Endometrium (tissue), 2 donors: Measurements from ENCODE around the gene RIMS1.

ENCODE experiments used
- FAIRE-seq: peaks from 2 replicates; lab custom pipeline; 2012; peaks lifted over from hg19 to GRCh38; lab: Jason Lieb, UNC
- donor health status: control.
- donor health status: control.

Gene RIMS1

DNA sequence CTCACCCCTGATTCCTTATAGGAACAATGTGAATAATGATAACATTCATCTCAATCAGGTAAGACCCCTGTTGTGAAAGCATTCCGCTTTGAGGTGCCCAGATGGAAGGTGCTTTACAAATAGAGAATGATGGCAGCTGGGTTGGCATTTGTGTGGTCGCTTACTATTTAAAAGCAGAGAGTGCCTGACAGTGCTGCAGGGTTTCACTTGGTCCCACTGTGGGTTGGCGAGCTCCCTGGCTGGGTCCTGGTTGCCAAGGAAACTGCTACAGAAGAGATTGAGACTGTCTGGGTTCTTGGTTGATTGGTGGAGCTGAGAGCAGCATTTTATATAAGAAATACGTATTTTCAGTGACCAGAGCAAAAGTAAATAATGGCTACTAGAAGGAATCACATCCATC, 528.3 kb downstream of the RIMS1 start:
- no peak for FAIRE-seq

DNA sequence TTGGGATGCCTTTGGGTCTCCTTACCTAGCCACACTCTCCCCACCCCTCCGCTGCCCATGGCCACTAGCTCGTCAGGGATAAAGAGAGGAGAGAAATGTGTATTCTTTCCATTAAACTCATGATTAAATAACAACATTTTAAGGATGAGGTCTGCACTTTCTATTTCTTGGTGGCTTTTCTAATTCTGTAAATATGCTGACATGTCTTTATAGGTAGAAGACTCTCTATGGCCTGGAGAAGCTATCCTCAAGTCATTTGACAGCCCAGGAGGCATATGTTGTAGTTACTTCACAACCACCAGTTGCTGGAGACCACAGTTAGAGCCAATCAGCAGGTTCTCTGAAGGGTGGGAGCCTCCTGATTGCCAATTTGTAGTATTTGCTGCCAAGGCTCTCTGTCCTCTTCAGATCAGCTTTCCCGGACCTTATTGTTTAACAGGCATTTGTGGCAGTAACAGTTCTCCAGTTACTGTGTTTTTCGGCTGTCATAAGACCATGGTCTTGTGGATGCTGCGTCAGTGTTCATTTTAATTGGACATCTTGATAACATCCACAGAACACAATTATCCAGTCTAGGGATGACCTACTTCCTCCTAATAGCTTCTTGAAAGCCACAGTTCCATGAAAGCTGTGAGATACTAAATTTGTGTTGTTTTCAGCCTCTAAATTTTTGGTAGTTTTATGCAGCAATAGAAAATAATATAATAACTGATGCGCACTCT, 530.6 kb downstream of the RIMS1 start:
- FAIRE-seq, result no peak

DNA sequence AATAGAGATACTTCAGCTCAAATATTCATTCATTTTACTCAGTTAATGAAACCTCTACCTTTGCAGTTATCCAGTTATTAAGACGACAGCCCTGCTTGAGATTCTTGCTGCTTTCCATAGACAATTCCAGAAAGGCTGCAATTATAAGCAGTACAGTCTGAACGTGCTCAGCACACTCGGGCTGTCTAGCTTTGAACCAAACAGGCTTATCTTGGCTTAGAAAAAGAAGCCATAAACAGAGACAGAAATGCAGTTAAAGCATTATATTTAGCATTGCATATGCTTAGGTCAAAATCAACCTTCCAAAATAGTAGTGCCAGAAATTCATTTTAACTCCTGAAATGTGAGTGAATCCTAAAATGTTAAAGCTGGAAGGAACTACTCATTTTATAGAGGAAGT, 531.4 kb downstream of the RIMS1 start:
- FAIRE-seq, result no peak

DNA sequence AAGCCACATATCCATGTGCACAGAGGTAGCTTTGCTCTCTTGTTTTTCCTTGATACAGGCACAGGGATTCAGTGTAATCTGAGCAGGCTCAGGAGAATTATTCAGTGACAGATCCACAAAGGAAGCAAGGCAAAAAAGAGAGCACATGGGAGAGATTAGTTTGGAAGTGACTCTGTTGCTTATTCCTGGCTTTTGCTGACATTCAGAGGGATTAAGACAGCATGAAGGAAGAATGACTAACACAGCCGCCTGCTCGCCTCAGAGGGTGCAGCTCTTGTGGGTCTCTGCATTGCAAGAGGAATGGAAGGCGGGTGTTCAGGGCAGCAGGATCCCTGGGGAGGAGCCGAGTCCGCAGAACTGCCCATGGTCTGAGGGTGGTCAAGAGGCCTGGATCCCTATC, 532.1 kb downstream of the RIMS1 start:
- FAIRE-seq, result no peak

DNA sequence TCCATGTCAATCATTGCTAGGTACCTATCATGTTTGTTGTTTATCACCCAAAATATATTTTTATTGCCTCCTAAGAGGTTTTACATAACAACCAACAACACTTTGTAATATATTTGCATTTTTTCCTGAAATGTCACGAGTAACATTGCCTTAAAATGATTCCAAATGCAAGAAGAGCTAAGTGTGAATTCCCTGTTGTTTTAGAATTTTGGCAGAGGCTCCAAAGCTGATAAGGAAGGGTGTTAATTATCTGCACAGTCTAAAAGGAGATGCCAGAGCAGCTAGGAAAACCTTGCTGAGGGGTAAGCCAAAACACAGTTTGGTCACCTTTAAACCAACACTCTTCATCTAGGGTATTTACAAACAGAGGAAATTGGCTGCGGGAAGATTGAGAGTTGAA, 533.6 kb downstream of the RIMS1 start:
- no peak for FAIRE-seq

DNA sequence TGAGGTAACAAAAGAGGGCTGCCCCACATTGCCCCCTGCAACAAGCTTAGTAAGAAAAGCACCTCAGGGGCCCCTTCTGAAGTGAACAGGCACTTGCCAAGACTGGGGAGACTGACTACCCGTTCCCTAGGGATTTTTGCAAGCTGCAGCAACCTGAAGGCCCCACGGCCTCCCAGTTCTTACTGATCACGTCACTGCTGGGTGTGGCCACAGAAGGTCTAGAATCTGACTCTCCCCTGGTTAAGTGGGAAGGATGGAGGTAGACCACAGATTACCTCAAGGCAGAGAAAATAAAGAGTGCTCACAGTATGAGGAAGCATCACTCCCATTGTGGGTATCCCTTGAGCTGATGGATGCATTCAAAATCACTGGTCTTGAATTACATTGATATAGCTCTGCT, 534.1 kb downstream of the RIMS1 start:
- FAIRE-seq, result no peak

DNA sequence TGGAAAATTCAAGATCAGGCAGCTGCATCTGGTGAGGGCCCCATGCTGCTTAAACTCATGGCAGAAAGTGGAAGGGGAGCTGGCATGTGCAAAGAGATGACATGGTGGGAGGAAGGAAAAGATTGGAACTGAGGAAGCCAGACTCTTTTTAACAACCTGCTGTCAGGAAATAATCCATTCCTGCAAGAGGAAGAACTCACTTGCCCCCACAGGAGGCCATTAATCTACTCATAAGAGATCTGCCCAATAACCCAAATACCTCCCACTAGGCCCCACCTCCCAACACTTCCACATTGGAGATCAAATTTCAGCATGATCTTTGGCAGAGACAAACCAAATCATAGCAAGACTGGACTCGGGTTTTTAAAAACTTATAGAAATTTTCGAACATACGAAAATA, 535.0 kb downstream of the RIMS1 start:
- FAIRE-seq, result no peak

DNA sequence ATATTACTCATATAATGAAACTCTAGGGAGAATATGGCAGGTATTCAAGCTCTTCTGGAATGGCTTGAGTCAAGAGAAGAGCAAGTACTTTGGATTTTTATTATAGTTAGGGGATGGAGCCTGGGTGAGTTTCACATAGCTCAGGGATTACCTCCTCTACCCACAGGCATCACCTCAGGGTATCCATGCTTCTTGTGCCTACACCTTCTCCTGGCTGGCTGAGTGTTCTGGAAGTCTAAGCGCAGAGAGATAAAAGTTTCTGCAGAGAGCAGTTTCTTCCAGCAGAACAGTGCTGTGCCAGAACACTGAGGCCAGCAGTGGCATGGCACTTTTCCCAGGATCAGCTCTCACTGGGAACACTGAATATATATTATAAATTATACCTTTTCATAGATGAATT, 535.8 kb downstream of the RIMS1 start:
- no peak for FAIRE-seq

DNA sequence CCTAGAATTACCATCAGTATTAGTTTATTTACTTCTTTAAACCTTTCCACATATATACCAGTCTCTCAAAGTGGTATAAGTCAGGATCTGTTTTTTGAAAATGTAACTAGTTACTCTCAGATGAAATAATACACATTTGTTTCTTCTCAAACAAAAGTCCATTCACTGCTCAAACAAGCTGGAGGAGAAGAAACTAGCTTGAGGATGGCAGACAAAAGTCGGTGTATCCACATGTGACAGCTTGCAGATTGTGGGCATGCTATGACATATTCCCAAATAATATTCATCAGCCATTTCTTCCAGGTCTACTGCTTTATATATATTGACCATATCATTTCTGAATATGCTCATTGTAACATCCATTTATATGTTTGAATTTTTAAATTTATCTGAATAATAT, 538.1 kb downstream of the RIMS1 start:
- no peak for FAIRE-seq

DNA sequence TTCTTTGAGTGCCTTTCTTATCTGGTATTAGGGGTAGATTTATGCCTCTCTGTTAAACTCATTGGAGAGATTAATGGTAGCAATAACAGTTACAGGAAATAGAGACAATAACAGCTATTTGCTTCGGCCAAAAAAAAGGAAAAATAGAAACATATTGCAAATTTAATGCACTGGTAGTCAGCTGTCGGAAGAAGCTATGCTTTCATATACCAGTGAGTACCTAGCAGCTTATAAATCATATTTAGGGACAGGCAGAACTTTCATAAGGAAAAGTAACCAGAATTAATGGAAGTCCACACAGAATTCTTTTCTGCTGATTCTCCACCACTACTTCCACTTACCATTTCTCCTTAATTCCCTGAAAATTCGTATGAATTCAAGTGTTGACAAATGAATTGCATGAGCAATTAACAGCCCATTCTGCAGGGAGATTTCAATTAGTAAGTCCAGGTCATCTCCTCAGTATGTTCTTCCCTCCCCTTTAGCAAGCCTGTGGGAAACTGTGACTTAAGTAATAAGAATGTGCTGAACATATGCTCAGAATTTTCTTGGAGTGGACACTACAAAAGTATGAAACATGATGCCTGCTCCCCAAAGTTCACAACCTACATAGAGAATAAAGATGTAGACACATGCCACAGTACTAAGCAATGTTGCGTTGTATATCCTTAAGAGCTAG, 538.8 kb downstream of the RIMS1 start:
- FAIRE-seq, result no peak

DNA sequence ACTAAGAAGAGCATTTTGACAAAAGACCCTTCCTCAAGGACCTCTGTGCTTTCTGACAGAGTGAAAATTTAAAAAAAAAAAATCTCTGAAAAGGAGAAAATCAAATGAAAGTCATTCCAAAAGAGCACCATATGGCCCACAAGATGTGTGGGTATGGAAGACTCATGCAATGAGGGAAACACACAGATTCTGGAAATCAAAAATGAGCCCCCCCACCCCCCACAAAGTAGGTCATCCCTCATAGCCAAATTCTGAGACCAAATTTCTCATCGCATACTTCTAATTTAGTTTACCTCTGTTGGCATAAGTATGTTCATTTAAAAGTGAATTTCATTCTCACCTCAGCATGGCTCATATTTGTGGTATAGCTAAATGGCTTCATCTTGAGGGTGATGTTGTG, 554.3 kb downstream of the RIMS1 start:
- no peak for FAIRE-seq

DNA sequence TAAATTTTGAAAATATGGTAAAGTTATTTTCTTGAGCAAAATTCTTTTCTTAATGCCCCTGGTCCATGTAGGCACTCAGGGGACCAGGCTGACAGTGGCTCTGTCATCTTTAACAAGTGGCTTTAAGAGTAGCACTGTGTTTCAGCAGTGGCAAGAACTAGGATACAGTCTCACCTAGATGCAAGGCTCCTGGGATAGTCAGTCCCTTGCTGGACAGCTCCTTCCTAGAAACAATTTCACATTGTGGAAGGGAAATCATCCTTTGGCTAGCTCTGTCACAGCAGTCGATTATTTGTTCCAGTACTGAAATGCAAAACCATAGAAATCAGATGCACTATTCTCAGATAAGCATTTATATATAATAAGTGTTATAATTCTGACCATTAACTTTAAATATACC, 560.1 kb downstream of the RIMS1 start:
- FAIRE-seq, result no peak
